ENCODE data around the gene STEAP3. TPM values are rescaled to one million over a fixed set of nuclear protein-coding genes. Genes with fewer than 3 reads are reported as not detected.

The STEAP3 gene
- total RNA-seq, 1 donor from 2014 or later: 44.6 TPM

- TF ChIP-seq CTCF (IDR thresholded peaks at IDR 0.05): no peak
- H3K4me3 Mint-ChIP-seq (ENCODE audit: unreplicated experiment): no peak overlapping the region
- no peak for DNase-seq (ENCODE audit: low spot score)
- H3K4me1 Mint-ChIP-seq (ENCODE audit: low read depth): peaks cover 82% of the 10 kb centered on the region
- H3K36me3 Mint-ChIP-seq (ENCODE audit: low read depth): peaks cover 15% of the 10 kb centered on the region
- H3K9me3 Mint-ChIP-seq (ENCODE audit: low read depth): peaks cover 3% of the 10 kb centered on the region
- H3K27me3 Mint-ChIP-seq (ENCODE audit: low read depth): no peaks in the 10 kb centered on the region
- H3K27ac Mint-ChIP-seq (ENCODE audit: unreplicated experiment): peak overlapping the region; percentile 87
Observed at GRCh38 chr2:119249855-119250717, 26.5 kb downstream of the STEAP3 start.

- Mint-ChIP-seq H3K9me3 (ENCODE audit: low read depth) (peaks cover 3% of the 10 kb centered on the region), H3K36me3 (ENCODE audit: low read depth) (peaks cover 13% of the 10 kb centered on the region), H3K27me3 (ENCODE audit: low read depth) (no peaks in the 10 kb centered on the region), H3K4me3 (ENCODE audit: unreplicated experiment) (no peak overlapping the region), H3K4me1 (ENCODE audit: low read depth) (peaks cover 89% of the 10 kb centered on the region), H3K27ac (ENCODE audit: unreplicated experiment) (peak overlapping the region; percentile 87)
- DNase-seq (ENCODE audit: low spot score): no peak
- TF ChIP-seq CTCF (IDR thresholded peaks at IDR 0.05): no peak
Observed at GRCh38 chr2:119250718-119251290, 27.2 kb downstream of the STEAP3 start.

GRCh38 chr2:119251652-119252051, 28.0 kb downstream of the STEAP3 start:
- Mint-ChIP-seq H3K36me3 (ENCODE audit: low read depth) (peaks cover 7% of the 10 kb centered on the region), H3K4me1 (ENCODE audit: low read depth) (peaks cover 95% of the 10 kb centered on the region), H3K27me3 (ENCODE audit: low read depth) (no peaks in the 10 kb centered on the region), H3K27ac (ENCODE audit: unreplicated experiment) (peak overlapping the region; percentile 93), H3K4me3 (ENCODE audit: unreplicated experiment) (no peak overlapping the region), H3K9me3 (ENCODE audit: low read depth) (no peaks in the 10 kb centered on the region)
- DNase-seq (ENCODE audit: low spot score): no peak
- TF ChIP-seq CTCF (IDR thresholded peaks at IDR 0.05): no peak

GRCh38 chr2:119252186-119253113, 28.8 kb downstream of the STEAP3 start:
- peaks cover 91% of the 10 kb centered on the region for H3K4me1 Mint-ChIP-seq (ENCODE audit: low read depth)
- no peaks in the 10 kb centered on the region for H3K27me3 Mint-ChIP-seq (ENCODE audit: low read depth)
- peak overlapping the region; percentile 93 for H3K27ac Mint-ChIP-seq (ENCODE audit: unreplicated experiment)
- DNase-seq (ENCODE audit: low spot score): no peak
- peaks cover 7% of the 10 kb centered on the region for H3K36me3 Mint-ChIP-seq (ENCODE audit: low read depth)
- H3K9me3 Mint-ChIP-seq (ENCODE audit: low read depth): no peaks in the 10 kb centered on the region
- H3K4me3 Mint-ChIP-seq (ENCODE audit: unreplicated experiment): no peak overlapping the region
- TF ChIP-seq CTCF (IDR thresholded peaks at IDR 0.05): no peak
